Tongue (tissue), 2 donors: ENCODE results near the gene FOXE1. TPM values are rescaled to one million over a fixed set of nuclear protein-coding genes. Genes with fewer than 3 reads are reported as not detected.
A peak's percentile ranks its signal among the peaks of the same experiment; 100 is the strongest.

Source experiments
- DNase-seq: peaks from one replicate; pipeline ENCODE4 v3.0.0-alpha.2; 2015
- total RNA-seq: library from RNA; depleted of rRNA; stranded (reverse); fragments of >200 nt; gene quantifications from one replicate; pipeline ENCODE4 v1.2.3, GENCODE V29; 2014

The FOXE1 gene
- total RNA-seq, 1 donor from 2014 or later, result 6.8 TPM

DNA sequence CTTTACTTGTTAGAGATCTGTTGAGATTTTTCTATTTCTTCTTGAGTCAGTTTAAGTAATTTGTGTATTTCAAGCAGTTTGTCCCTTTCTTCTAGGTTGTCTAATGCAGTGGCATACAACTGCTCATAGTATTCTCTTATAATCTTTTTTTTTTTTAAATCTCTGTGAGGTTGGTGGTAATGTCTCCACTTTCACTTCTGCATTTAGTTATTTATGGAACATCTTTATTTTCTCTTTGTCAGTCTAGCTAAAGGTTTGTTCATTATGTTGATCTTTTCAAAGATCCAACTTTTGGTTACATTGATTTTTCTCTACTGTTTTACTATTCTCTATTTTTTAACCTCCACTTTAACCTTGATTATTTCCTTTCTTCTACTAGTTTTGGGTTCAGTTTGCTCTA, 13.8 kb downstream of the FOXE1 start:
- no peak for DNase-seq

DNA sequence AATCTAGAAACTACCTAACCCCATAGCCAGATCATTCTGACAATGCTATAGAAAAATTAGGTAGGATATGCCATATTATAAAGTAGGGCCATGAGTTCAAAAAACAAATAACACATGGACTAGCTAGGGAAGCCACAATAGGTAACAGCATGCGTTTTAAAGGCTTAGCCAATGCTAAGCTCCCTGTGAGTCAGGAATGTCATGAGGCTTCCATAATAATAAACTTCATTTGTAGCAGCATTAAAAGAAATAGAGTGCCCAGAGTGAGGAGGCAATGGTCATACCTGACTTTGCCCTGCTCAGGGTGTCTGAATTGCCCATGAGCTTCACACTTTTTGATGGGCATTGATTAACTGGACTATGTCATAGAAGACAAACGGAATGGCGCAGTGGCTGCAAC, 15.8 kb downstream of the FOXE1 start:
- no peak for DNase-seq

DNA sequence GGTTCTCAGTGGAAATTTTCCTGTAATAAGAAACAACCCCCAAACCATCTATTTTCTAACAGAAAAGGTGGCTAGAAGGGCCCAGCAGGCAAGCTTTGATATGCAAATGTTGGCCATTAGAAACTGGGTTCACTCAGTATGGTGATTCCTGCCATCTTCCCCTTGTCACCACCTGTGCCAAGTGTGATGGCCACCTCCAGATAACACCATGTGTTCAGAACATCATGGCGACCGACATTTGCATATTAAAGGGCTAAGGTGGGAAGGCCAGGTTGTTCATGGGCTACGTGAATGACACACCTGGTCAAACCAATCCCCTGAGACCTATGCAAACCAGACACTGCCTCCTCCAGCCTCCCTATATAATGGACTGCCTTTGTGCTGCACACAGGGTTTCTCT, 20.4 kb downstream of the FOXE1 start:
- DNase-seq, result no peak

DNA sequence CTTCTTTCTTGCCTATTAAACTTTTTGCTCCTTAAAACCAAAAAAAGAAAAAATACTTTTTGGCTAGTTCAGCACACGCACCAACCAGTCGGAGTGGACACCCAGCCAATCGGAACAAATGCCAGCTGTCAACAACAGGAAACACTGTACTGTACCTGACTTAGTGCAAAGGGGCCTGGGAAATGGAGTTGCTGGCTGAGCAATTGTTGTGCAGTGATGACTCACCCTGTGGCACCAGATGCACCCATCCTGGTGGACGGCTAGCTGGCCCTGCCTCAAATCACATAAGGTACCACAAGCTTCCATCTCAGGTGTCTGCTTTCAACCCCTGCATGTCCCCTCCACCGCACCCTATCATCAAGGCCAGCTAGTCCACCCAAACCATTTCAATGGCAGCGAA, 20.9 kb downstream of the FOXE1 start:
- no peak for DNase-seq

DNA sequence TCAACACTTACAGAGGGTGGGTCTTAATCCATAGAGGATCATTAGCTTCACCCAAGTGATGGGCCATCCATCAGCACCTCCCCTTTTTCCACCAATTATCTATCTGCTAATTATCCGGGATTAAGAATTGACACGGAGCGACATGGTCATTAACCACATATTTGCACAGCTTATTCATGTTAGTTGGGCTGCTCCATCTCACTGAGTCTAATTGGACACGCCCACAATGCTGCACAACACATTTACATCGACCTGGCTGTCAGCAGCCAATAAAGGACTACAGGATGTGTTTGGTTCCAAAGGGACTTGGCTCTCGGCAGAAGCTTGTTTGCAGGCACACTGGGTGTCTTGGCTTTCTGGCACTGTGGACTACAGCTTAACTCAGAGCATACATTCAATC, 21.6 kb downstream of the FOXE1 start:
- no peak for DNase-seq

DNA sequence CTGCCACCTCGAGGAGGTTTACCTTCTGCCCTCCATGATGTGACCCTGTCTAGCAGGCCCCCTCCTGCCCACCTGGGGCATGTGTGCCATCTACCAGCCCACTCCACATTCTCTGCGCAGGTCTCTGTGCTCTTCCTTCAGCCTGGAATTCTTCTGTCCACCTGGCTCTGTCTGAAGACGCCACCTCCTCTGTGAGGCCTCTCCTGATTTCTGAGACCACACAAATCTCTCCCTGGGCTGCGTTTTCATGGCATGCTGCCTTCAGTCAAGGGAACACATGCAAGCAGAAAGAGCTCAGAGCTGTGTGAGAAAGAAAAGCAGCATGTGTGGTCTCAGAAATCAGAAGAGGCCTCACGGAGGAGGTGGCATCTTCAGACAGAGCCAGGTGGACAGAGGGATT, 22.1 kb downstream of the FOXE1 start:
- no peak for DNase-seq

DNA sequence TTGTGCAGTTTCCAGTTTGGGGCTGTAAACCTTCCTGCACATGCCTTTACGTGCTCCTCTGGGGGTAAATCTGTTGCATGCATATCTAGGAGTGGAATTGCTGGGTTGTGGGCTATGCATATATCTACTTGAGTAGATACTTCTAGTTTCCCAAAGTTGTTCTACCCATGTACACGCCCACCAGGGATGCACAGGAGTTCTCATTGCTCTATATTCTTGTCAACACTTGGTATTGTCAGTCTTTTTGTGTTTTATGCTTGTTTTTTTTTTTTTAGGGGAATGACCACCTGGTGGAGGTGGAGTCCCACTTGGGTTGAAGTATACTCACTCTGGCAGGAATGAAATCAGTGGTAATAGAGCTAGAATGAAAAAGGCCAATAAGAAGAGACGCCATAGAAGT, 23.0 kb downstream of the FOXE1 start:
- DNase-seq, result no peak

DNA sequence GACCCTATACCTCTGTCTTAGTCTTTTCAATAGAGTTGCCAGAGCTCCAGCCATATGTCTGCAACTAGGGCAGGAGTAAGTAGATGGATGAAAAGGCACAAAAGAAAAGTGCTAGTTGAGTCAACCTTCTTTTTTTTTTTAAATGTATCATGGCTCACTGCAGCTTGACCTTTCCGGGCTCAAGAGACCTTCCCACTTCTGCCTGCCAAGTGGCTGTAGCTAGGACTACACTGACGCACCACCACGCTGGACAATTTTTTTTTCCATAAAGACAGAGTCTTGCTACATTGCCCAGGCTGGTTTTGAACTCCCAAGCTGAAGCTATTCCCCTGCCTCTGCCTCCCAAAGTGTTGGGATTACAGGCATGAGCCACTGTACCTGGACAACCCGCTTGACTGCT, 27.3 kb downstream of the FOXE1 start:
- DNase-seq, result no peak

DNA sequence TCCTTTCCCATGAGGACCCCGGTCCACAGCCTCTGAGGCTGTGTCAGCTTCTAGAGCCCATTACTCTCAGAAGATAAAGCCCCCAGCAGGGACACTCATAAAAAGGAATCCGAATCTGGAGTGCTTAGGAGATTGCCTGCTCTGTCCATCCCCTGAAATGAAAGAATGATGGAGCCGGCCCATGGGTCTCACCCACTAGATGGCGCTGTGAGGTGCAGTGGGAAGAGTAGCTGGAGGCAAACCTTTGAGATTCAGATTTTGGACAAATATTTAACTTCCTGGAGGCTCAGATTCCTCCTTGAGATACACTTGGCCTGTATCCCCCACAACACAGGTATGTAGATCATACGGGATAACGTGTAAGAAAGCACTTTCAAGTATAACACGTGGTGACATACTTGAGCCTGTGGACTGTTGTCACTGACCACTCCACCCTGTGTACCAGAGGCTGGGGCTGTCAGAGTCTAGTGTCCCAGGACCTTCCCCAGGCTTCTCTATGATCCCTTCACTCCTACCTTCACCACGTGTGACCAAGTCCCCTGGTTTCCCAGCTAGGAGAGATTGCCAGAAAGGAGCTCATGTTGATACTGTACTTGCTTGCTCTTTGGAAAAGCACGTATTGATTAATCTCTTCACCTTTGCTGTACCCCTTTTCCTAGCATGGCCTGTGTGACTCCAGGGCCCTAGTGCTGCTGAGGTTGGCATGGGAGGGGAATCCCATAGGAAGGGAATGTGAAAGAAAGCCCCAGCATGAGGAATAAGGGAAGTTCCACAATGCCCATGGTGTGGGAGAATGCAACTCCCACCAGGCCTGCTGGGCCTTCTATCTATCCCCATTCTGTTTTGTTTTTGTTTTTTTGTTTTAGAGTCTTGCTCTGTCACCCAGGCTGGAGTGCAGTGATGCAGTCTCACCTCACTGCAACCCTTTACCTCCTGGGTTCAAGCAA, 37.2 kb downstream of the FOXE1 start:
- no peak for DNase-seq

DNA sequence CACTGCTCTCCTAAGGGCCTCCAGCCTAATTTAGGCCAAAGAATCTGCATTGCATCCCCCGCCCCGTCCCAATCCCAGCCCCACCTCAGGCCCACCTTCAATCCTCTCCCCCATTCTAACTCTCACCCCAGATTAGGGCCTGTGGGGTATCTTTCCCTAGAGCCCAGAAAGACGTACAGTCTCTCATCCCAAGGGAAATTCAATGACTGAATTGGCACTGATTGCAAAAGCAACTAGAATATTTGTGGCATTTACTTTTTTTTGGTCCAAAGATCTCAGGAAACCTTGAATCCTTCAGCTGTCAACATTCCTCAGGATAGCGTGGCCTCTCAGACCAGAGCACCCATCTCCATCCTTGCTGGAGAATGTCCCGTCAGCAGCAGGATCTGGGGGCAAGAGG, 38.7 kb downstream of the FOXE1 start:
- no peak for DNase-seq

DNA sequence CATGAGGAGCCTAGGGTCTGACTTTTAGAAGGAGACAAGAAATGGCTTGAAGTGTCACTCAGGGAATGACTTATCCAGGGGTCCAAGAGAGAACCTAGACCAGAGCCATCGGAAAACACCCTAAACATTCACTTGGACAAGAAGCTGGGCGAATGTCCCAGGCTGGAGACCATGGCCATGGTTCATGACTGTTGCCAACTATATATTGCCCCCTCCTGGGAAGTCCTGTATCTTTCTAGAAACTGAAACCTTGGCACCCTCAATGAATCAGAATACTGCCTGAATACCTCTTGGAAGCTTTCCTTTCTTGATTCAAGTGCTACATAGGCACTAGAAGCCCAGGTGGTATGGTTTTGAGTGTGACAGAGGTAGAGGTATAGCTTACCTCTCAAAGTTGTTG, 39.4 kb downstream of the FOXE1 start:
- no peak for DNase-seq

DNA sequence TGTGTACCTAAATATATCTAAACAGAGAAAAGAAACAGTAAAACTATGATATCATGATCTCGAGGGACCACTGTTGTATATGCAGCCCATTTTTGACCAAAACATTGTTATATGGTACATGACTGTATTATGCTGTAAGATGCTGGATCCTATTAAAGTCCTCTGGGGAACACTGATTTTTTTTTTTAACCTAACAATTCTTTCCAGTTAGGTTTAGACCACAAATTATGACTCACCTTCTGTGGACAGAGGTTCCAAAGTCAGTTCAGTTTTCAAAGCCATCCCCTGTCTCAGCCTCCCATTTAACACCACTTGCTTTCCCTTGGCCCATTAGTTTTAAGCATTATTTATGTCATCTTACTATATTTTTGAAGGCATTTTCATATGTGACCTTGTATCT, 42.2 kb downstream of the FOXE1 start:
- no peak for DNase-seq

DNA sequence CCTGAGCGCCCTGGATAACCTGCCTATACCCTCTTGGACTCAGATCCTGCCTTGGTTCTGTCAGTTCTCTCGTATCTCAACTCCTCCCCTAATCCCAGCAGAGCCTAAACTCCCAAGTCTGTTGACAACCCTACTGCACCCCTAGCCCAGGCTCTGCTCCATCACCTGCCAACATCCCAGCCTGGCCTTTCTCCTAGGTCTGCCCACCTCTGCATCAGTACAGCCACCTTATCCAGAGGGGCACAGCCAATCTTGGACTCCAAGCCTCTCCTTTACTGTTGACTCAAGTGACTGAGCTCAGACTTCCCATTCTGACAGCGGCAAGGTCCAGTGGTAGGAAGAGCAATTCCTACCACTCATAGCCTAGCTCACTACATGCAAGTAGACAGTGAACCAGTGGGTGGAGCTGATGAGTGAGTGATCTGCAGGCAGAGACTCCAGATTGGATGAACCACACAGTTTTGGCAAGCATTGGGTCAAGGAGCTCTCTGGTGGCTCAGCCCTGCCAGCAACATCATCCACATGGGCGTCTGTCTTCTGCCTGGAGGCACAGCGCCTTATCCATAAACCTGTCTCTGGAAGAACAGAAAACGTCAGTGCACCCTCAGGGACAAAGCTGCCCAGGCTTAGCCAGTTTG, 42.8 kb downstream of the FOXE1 start:
- DNase-seq, result no peak

DNA sequence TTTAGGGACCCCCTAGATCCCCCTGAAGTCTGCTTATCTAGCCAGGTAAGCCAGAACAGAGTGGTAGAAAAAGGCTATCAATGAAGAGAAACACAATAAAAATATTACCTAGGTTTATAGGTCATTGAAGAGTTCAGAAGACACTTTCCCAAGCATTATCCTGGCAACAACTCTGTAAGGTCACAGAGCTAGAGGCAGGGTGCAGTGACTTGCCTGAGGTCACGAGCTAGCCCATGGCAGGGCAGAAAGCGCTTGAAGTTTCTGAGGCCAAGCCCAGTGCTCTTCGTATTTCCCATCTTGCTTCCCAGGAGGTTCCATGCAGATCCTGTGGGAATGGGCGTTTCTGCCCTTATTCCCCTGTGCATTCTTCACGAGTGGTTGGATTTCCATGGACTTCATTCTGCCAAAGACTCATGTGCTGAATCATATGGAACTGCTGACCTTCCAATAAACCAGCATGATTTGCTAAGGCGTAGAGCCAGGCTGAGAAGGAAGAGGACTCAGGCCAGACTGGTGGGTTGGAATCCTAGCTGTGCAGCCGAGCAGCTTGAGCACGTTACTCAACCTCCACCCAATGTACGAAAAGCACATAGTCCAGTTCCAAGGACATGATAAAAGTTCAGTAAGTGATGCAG, 47.2 kb downstream of the FOXE1 start:
- DNase-seq, result no peak

DNA sequence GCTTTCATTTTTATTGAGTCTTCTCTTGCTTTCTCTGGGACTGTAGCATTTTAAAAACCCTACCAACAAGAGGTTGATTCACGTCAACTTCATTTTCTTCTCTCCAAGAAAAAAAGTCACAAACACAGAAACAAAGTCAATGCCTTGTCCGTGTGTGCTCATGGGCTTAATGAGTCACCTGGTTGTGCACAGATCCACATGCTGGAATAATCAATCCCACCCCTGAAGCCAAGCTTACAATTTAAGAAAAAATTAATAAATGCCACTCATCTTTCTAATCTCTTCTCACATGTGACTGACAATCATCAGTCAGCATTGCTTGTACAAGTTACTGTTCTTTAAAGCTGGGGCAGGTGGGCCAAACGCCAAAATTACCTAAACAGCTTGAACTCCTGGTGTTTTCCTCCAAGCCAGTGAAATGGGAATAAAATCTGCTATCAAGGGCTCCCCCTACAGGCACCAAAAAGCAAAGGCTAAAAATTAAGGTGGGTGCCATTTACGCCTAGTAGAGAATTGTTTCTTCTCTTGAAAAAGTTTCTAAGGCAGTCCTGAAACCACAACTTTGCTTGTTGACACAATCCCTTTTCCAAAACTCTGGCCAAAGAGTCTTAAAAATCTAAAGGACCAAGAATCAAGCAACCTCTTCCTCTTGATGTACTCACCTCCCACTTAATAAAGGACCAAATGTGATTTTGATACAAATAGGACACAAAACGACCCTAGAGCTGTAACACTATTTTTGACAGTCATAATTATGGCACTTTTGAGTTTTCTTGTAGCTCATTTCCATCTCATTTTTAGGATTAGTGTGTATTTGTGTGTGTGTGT, 47.9 kb downstream of the FOXE1 start:
- DNase-seq, result peak; percentile 62

DNA sequence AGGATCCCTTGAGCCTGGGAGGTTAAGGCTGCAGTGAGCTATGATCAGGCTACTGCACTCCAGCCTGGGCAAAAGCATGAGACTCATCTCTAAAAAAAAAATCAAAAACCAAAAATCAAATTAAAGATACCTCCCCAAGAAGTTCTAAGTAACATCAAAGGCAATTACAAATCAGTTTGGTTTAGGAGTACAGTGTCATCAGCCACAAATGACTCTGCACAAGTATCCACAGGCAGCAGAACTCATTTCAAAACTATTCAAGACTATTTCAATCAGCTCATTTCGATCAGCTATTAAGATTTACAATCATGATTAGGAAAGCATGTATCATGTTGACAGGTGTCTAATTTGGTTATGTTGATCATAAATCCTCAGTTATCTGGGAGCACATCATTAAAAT, 50.2 kb downstream of the FOXE1 start:
- no peak for DNase-seq

DNA sequence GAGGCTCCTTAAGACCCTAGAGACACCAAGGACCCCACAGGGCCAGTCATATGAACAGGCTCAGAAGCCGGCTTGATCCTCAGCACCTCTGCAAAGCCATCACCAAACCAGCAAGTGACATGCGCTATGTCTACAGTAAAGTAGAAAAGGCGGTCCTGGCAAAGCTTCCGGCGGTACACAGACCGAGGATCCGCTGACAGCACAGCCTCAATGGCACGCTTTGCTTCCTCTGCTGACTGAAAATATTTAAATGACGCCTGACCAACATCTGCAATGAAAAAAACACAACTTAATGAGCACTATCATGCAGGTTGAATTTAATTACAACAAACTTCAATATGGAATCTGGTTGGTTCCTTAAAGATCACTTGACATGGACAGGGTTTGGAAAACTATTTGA, 51.7 kb downstream of the FOXE1 start:
- no peak for DNase-seq

DNA sequence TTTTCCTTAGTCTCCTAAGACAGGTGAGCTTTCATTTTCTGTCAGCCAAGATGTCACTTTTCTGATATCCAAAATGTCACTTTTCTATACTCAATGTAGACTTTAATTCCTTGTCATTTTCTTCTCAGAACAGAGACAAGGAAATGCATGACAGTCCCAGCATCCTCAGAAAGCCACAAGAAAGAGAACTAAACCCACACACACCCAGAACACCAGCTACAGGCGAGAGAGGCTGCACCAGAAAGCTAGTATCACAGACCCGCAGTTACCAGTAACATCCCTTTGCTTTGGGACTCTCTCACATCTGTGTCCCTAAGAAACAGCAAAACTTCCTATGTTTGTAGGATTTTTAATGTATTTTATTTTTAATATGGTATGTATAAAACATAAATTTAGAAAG, 52.2 kb downstream of the FOXE1 start:
- DNase-seq, result no peak
